ENCODE data around the gene ELMOD3.
A peak's percentile ranks its signal among the peaks of the same experiment; 100 is the strongest.
"Not testable (repeated sequence)": the region's sequence is repeated elsewhere in the genome, so short reads cannot be mapped to it uniquely, and the experiment has no call there.

Gene ELMOD3

GRCh38 chr2:85342156-85342555, 12.4 kb upstream of the ELMOD3 start:
- DNase-seq (ENCODE audit: low read depth) = no peak
- TF ChIP-seq CTCF (IDR thresholded peaks at IDR 0.05; ENCODE audit: low read depth, low read length) = no peak
- TF ChIP-seq MYC (IDR thresholded peaks at IDR 0.05; ENCODE audit: low read depth, low read length) = no peak
- no peak for TF ChIP-seq MAX (IDR thresholded peaks at IDR 0.05; ENCODE audit: low read depth, low read length)
- no peak for TF ChIP-seq POLR2A (IDR thresholded peaks at IDR 0.05; ENCODE audit: extremely low read depth, insufficient read length)
- H3K4me3 ChIP-seq (ENCODE audit: low read depth, low read length) = no peak overlapping the region

- H3K4me3 ChIP-seq (ENCODE audit: low read depth, low read length); DNase-seq (ENCODE audit: low read depth): not testable (repeated sequence)
Observed at GRCh38 chr2:85343207-85343895, 11.2 kb upstream of the ELMOD3 start.

GRCh38 chr2:85344356-85344954, 10.1 kb upstream of the ELMOD3 start:
- no peak overlapping the region for H3K4me3 ChIP-seq (ENCODE audit: low read depth, low read length)
- DNase-seq (ENCODE audit: low read depth) = no peak
- TF ChIP-seq POLR2A (IDR thresholded peaks at IDR 0.05; ENCODE audit: extremely low read depth, insufficient read length) (no peak), MYC (IDR thresholded peaks at IDR 0.05; ENCODE audit: low read depth, low read length) (no peak), MAX (IDR thresholded peaks at IDR 0.05; ENCODE audit: low read depth, low read length) (no peak), CTCF (IDR thresholded peaks at IDR 0.05; ENCODE audit: low read depth, low read length) (no peak)

- no peak overlapping the region for H3K4me3 ChIP-seq (ENCODE audit: low read depth, low read length)
- DNase-seq (ENCODE audit: low read depth) = no peak
- TF ChIP-seq CTCF (IDR thresholded peaks at IDR 0.05; ENCODE audit: low read depth, low read length) = no peak
Observed at GRCh38 chr2:85347599-85347998, 7.0 kb upstream of the ELMOD3 start.

GRCh38 chr2:85353876-85354285, 688 bp upstream of the ELMOD3 start:
- TF ChIP-seq CTCF (IDR thresholded peaks at IDR 0.05; ENCODE audit: low read depth, low read length) = no peak
- TF ChIP-seq POLR2A (IDR thresholded peaks at IDR 0.05; ENCODE audit: extremely low read depth, insufficient read length) = no peak
- TF ChIP-seq MYC (IDR thresholded peaks at IDR 0.05; ENCODE audit: low read depth, low read length) = 0 out of 2 replicates have a peak, but pooled peaks have one; percentile 24
- peak; percentile 1; the same call in 1 of the 2 replicates for TF ChIP-seq MAX (IDR thresholded peaks at IDR 0.05; ENCODE audit: low read depth, low read length)
- H3K4me3 ChIP-seq (ENCODE audit: low read depth, low read length) = peak overlapping the region; percentile 96
- peak; percentile 50 for DNase-seq (ENCODE audit: low read depth)

- no peak for TF ChIP-seq MAX (IDR thresholded peaks at IDR 0.05; ENCODE audit: low read depth, low read length)
- no peak for TF ChIP-seq POLR2A (IDR thresholded peaks at IDR 0.05; ENCODE audit: extremely low read depth, insufficient read length)
- TF ChIP-seq MYC (IDR thresholded peaks at IDR 0.05; ENCODE audit: low read depth, low read length) = no peak
- TF ChIP-seq CTCF (IDR thresholded peaks at IDR 0.05; ENCODE audit: low read depth, low read length) = no peak
- DNase-seq (ENCODE audit: low read depth) = no peak
- H3K4me3 ChIP-seq (ENCODE audit: low read depth, low read length) = peak overlapping the region; percentile 96
Observed at GRCh38 chr2:85355073-85355410, 473 bp downstream of the ELMOD3 start.

All from NB4 (cell line).